LHCN-M2 (cell line): Measurements from ENCODE around the gene TRAK2. TPM values are rescaled to one million over a fixed set of nuclear protein-coding genes. Genes with fewer than 3 reads are reported as not detected.
"Not testable (repeated sequence)": the region's sequence is repeated elsewhere in the genome, so short reads cannot be mapped to it uniquely, and the experiment has no call there.

Experiments
- DNase-seq: peaks from one replicate; pipeline ENCODE4 v3.0.0-alpha.2; 2012; ENCODE audit warnings: low read depth
- polyA plus RNA-seq: library from polyadenylated mRNA; unstranded; fragments of >200 nt; gene quantifications from one replicate; pipeline ENCODE4 v1.2.1, GENCODE V29; 2012; ENCODE audit warnings: missing spikeins
- total RNA-seq: library from RNA; depleted of rRNA; stranded (reverse); fragments of >200 nt; gene quantifications from 2 replicates; pipeline ENCODE4 v1.2.3, GENCODE V29; 2014; rRNA removed

Gene TRAK2
- total RNA-seq: 47.8 and 73.9 TPM in 2 replicates
- 23.2 TPM for polyA plus RNA-seq

GRCh38 chr2:201451292-201452057, at the start of gene TRAK2, which contains the start of gene STRADB:
TRAK2 (minus strand) TSS chr2:201451458; CDS start chr2:201420507, 30,951 bp downstream.
STRADB (plus strand) TSS chr2:201451740; CDS start chr2:201454841, 3,101 bp downstream.
- DNase-seq: peak; percentile 93

DNA sequence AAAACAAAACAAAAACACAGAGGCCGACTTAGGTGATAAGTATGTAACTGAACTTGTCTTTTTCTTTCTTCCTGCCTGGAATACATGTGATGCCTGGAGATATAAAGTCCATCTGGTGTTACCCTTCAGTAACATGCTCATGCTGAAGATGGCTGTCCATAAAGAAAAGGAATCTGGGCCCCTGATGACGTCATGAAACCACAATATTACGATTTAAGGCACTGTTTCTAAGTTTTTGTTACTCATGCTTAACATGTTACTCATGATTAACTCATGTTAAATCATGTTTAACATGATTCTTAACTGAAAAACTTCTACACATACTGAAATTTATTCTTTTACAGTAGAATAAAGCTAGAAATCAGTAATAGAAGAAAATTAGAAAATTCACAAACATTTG, 49.3 kb upstream of the TRAK2 start:
- DNase-seq: peak; percentile 72

- no peak for DNase-seq
Measured at GRCh38 chr2:201496785-201497184, 45.5 kb upstream of the TRAK2 start.

GRCh38 chr2:201490291-201490690, 39.0 kb upstream of the TRAK2 start:
- no peak for DNase-seq

GRCh38 chr2:201484805-201485204, 33.5 kb upstream of the TRAK2 start:
- DNase-seq: peak; percentile 19

- DNase-seq: not testable (repeated sequence)
Measured at GRCh38 chr2:201483758-201484157, 32.5 kb upstream of the TRAK2 start.

DNA sequence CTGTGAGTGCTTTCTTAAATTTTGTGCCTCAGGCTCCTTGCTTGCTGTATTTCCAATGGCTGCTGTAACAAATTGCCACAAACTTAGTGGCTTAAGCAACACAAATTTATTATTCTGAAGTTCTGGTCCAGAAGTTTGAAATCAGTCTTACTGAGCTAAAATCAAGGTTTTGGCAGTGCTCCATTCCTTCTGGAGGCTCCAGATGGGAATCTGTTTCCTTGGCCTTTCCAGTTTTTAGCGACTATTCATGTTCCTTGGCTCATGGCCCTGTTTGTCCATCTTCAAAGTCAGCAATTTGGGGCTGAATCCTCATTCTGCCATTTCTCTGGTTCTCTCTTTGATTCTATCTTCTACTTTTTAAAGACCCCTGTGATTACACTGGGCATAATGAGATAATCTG, 32.1 kb upstream of the TRAK2 start:
- DNase-seq: no peak

DNA sequence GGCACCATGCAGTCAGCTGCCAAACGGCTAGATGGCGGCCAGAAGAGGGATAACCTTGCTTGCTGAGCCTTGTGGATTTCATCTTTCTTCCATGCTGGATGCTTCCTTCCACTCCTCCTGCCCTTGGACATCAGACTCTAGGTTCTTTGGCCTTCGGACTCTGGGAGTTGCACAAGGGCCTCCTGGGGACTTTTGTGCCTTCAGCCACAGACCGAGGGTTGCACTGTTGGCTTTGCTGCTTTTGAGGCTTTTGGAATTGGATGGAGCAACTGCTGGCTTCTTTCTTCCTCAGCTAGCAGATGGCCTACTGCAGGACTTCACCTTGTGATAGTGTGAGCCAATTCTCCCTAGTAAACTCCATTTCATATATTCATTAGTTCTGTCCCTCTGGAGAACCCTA, 31.3 kb upstream of the TRAK2 start:
- no peak for DNase-seq

GRCh38 chr2:201472411-201472810, 21.2 kb upstream of the TRAK2 start:
- peak; percentile 20 for DNase-seq

DNA sequence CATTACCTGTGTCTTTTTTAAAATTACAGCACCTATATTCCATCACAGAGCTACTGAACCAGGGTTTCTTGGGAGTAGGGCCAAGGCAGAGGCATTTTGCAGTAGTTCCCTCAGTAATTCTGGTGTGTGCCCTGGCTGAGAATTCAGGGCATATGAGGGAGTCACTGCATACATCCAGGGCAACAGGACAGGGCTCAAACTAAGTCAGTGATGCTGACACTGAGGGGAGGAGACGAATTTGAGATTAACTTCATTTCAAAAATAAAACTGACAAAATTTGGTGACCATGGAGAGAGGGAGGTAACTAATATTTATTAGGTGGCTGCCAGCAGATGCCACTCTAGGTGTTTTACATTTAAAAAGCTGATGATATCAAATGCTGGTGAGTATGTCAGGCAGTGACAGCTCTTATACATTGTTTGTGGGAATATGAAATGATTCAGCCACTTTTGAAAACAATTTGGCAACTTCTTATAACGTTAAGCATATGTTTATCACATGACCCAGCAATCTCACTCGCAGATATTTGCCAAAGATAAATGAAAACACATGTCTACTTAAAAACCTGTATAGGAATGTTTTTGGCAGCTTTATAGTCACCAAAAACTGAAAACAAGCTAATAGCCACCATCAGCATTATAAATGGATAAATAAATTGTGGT, 20.6 kb upstream of the TRAK2 start:
- DNase-seq: peak; percentile 47

GRCh38 chr2:201470821-201471731, 19.8 kb upstream of the TRAK2 start:
- DNase-seq: peak; percentile 93

DNA sequence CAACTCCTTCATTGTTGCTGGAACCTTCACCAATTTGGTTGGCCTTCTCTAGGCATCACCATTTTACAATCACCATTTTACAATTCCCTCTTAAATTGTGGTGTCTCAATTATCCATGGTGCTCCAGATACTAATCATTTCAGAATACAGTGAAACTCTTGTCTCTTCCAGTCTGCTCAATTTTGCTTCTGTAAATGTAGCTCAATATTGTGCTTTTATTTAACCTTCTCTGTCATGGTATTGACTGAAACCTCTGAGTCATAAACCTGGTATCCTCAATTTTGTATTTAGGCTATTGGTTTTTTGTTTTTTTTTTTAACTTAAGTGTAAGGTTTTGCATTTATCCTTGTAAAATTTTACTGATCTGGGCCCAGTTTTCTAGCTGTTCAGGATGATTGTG, 16.4 kb upstream of the TRAK2 start:
- DNase-seq: peak; percentile 41

- peak; percentile 96 for DNase-seq
Measured at GRCh38 chr2:201466050-201466675, 14.9 kb upstream of the TRAK2 start.

DNA sequence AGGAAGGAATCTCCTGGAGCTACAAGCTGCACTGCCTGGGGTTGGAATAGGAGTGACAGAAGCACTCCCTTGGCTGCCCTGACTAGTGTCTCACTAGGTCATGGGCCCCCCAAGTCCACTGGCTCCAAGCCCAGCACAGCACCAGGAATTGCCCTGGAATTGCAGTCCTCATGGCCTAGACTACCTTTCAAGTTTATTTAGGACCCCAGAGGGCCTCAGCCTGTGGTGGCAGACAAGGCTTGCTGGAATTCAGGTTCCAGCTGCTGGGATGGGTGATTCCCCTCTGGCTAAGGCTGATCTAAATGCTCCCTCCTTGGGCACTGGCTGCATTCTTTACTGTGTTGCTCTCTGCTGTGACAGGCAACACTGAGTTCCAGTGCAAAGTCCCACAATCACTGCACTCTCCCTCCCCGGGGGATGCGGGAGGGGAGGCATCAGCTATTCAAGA, 14.3 kb upstream of the TRAK2 start:
- DNase-seq: peak; percentile 64

GRCh38 chr2:201464547-201464946, 13.3 kb upstream of the TRAK2 start:
- DNase-seq: no peak

- DNase-seq: no peak
Measured at GRCh38 chr2:201460532-201460931, 9.3 kb upstream of the TRAK2 start.

GRCh38 chr2:201458381-201458780, 7.1 kb upstream of the TRAK2 start:
- no peak for DNase-seq

GRCh38 chr2:201452922-201453643, 1.8 kb upstream of the TRAK2 start:
- peak; percentile 69 for DNase-seq

DNA sequence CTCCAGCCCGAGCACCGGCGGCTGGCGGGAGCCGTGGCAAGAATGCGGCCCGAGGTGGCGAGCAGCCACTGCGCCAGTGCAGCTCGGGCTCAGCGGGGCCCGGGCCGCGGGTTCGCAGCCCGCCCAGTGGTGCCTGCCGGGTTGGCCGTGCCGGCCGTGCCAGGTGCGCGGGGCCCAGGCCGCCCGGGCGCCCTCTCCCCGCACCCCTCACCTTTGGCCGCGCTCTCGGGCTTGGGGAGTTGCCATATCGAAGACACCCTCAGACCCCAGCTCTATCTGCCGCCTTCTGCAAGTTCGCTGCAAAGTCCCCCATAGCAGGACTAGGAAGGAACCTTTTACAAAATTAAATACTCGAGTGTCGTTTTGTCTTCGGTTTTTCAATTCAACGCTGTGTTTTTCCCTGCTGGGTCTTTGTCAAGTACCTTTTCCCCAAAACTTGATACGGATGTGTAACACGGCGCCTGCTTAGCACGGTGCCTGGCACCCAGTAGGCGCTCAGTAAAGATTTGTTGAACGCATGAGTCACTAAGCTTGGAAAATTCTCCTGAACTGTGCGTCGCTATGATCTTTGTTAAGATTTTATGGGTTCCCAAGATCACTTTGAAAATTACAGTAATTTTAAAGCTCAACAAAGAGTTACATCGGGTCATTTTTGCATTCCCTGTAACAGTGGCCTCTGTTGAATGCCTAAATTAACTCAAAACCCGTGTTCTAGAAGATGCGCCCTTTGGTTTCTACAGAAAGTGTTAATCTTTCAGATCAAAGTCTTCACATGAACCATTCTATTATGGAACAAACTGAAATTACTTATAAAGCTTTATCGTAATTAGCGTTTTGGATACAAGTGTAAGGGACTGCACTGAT, 1.0 kb upstream of the TRAK2 start:
- peak; percentile 47 for DNase-seq

DNA sequence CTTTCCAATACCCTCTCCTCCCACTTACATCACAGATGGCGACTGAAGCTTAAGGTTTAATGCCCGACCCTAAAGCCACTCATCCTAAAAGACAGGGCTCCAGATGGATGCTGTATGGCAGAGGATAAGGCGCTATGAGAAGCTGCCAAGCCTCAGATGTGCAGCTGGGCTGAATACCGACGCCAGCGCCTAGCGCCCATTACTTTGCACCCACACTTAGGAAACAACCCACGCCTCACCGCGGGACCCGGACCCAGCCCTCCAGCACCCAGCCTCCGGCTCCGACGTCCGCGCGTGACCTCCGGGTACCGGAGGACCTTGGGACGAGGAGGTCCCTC, 335 bp downstream of the TRAK2 start:
- no peak for DNase-seq
